T-helper 1 cell treated with Interleukin-12 subunit alpha and Interleukin-12 subunit beta and Interleukin-4 antibody, amounts not matched to agents 30 μg/mL and 1 μg/mL, for 36 hours (primary cell): ENCODE results near the gene WNT9A.
"Not testable (repeated sequence)": the region's sequence is repeated elsewhere in the genome, so short reads cannot be mapped to it uniquely, and the experiment has no call there.

ENCODE experiments used
- H3K27ac Mint-ChIP-seq: one replicate; pipeline ENCODE4 v1.8.0; 2021; ENCODE audit warnings: mild to moderate bottlenecking, mixed read lengths
- H3K27me3 Mint-ChIP-seq: one replicate; pipeline ENCODE4 v1.8.0; 2021; ENCODE audit warnings: low read depth, mixed read lengths
- H3K36me3 Mint-ChIP-seq: one replicate; pipeline ENCODE4 v1.8.0; 2021; ENCODE audit warnings: low read depth, mixed read lengths
- H3K4me1 Mint-ChIP-seq: one replicate; pipeline ENCODE4 v1.8.0; 2021; ENCODE audit warnings: low read depth, mixed read lengths
- H3K4me3 Mint-ChIP-seq: one replicate; pipeline ENCODE4 v1.8.0; 2021; ENCODE audit warnings: mild to moderate bottlenecking, moderate library complexity, mixed read lengths
- H3K9me3 Mint-ChIP-seq: one replicate; pipeline ENCODE4 v1.8.0; 2021; ENCODE audit warnings: mixed read lengths

WNT9A gene, protein sequence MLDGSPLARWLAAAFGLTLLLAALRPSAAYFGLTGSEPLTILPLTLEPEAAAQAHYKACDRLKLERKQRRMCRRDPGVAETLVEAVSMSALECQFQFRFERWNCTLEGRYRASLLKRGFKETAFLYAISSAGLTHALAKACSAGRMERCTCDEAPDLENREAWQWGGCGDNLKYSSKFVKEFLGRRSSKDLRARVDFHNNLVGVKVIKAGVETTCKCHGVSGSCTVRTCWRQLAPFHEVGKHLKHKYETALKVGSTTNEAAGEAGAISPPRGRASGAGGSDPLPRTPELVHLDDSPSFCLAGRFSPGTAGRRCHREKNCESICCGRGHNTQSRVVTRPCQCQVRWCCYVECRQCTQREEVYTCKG

DNA sequence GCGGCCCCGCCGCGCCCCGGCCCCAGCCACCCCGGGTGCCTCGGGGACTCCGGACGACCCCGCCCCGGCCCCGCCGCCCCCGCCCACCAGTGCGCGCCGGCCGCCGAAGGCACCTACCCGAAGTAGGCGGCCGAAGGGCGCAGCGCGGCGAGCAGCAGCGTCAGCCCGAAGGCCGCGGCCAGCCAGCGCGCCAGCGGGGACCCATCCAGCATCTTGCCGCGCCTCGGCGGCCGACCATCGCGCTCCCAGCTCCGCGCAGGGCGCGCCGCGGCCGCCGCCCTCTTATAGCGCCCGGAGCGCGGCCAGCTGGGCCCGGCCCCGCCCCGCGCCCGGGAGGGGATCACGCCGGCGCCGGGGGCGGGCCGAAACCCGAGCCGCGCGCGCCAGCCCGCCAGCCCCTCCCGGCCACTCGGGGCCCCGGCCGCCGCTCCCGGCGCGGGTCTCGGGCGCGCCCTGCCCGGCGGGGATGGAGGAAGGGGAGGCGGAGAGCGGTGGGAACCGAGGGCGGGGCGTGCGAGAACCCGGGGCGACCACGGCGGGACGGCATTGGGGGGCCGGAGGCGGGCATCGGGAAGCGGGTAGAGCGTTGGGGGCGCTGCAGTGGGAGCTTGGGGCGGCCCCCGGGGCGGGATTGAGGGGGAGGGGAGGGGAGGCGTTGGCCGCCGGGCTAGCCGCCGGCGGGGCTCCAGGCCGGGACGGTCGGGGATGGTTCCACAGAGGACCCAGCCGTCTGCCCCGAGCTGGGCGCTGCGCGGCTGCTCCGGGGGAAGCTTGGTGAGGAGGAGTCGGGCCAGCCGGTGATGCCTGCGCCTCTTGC, at the start of gene WNT9A:
TSS of gene WNT9A (minus strand) at position 257 of the 817 bp plus-strand sequence. CDS start at position 212, 45 bp downstream.
- Mint-ChIP-seq H3K27ac (no peak within 1 kb of the TSS), H3K9me3 (no peaks in the 10 kb centered on the region), H3K27me3 (peaks cover 41% of the 10 kb centered on the region), H3K36me3 (no peaks in the 10 kb centered on the region), H3K4me3 (peak within 1 kb of the TSS; percentile 60), H3K4me1 (peaks cover 5% of the 10 kb centered on the region)

DNA sequence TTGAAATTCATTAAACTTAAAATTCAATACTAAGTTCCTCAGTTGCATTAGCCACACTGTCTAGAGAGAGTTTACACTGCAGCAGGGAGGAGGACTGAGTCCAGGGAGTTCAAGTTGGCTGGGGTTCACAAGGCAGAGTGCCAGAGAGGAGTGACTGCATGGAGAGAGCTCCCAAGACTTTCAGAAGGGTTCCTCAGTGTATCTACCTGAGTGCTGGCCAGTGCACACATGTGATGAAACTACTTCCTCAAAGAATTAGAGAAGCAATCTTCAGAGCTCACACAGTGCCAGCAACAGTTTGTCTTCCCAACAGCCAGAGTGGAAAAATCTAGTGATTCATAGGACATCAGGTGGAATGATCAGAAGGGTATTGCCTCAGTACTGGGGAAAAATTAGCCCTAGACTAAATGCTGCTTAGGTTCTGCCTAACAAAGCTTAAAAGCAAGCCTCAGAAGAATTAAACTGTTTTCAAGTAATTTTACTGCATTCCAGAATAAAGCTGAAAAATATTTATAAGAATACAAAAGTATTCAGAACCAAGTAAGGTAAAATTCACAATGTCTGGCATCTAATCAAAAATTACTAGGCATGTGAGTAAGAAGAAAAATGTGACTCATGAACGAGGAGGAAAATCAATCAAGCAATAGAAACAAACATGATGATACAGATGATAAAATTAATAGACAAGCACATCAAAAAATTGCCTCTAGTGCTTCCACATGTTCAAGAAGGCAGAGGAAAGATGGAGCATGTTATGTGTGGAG, 48.6 kb upstream of the WNT9A start:
- Mint-ChIP-seq H3K4me1 (no peaks in the 10 kb centered on the region), H3K27ac (no peak overlapping the region), H3K4me3 (no peak overlapping the region), H3K36me3 (no peaks in the 10 kb centered on the region), H3K27me3 (peaks cover 13% of the 10 kb centered on the region), H3K9me3 (peaks cover 15% of the 10 kb centered on the region)

DNA sequence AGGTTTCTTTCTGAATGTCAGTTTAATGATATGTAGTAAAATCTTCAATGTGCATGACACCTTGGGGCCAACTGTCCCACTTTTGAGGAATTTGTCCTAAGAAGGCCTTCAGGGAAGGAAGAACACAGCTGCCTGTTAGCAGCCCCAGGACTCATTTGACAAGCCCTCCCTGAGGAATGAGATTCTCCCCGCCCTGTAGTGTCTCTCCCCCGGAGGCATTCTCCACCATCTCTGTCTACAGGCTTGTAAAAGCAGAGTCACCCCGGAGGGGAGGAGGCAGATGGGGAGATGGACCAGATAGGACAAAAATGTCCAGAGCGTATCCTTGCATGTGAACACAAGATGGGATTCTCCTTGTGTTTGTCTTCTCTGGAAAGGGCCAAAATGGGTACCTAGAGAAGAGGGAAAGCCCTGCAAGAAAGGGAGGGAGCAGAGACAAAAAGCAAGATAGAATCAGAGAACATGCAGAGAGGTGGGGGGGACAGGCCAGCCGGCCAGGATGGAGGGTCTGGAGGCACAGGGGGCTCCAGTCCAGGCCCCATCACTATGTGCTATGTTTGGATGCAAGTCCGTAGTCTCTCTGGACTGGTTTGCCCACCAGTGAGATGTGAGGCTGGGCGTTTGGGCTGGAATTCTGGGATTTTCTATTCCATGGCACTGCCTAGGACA, 47.0 kb upstream of the WNT9A start:
- Mint-ChIP-seq H3K4me1 (no peaks in the 10 kb centered on the region), H3K27ac (no peak overlapping the region), H3K4me3 (no peak overlapping the region), H3K9me3 (peaks cover 15% of the 10 kb centered on the region), H3K36me3 (no peaks in the 10 kb centered on the region), H3K27me3 (peaks cover 18% of the 10 kb centered on the region)

DNA sequence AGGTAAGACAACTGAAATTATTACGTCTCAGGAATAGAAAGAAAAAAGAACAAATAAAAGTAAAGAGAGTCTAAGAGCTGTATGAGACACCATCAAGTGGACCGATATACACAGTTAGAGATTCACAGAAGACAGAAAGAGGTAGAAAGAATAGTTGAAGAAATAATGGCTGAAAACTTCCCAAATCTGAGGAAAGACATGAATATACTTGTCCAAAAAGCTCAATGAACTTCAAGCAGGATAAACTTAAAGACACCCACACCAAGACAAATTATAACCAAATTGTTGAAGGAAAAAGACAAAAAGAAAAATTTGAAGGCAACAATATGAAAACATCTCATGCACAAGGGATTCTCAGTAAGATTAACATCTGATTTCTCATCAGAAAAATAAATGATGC, 39.4 kb upstream of the WNT9A start:
- Mint-ChIP-seq H3K27ac (no peak overlapping the region), H3K4me1 (no peaks in the 10 kb centered on the region), H3K4me3 (no peak overlapping the region), H3K27me3 (peaks cover 24% of the 10 kb centered on the region), H3K9me3 (no peaks in the 10 kb centered on the region), H3K36me3 (no peaks in the 10 kb centered on the region)

DNA sequence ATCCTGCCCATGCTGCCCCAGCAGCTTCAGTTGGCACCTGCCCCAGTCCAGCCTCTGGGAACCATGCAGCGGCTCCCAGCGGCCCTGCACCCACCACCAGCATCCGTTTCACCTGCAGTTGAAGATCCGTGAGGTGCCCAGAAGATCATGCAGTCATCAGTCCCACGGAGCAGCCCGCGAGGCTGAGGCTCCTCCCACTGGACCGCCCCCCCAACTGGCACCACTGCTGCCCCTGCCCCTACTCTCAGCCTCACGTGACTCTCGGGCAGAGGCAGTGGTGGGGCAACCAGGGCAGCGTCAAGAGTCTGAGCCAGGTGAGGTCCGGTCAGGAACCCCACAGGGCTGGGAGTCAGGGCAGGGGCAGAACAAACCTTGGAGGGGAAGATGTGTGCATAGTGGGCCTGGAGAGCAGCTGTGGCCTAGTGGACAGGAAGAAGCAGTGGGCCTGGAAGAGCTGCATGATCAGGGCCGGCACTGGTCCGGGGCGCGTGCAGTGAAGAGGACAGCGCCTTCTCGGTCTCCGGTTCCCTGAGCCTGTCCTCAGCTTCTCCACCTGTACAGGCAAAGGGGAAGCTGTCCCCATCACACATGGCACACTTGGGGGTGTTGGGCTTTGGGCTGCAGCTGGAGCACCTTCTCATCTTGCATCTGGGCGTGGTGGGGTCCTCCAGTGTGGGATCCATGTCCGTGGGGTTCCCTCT, 28.0 kb upstream of the WNT9A start:
- H3K4me3 Mint-ChIP-seq, H3K9me3 Mint-ChIP-seq, H3K4me1 Mint-ChIP-seq, H3K27ac Mint-ChIP-seq, H3K27me3 Mint-ChIP-seq, H3K36me3 Mint-ChIP-seq: not testable (repeated sequence)

DNA sequence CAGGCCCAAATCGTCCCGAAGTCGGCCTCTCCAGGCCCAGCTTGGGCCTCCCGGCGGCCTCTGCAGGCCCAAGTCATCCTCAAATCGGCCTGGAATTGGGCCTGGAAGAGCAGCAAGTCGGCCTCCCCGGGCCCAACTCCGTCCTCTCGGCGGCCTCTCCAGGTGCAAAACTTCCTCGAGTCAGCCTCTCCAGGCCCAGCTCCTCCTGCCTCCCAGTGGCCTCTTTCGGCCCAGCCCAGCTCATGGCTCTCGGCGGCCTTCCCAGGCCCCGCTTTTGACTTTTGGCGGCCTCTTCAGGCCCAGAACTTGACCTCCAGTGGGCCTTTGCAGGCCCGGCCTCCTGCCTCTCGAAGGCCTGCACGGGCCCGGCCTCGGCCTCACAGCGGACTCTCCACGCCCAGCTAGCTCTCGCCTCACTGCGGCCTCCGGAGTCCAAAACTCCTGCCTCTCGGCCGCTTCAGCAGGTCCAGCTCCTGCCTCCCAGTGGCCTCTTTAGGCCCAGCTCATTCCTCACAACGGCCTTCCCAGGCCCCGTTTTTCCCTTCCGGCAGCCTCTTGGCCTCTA, 26.1 kb upstream of the WNT9A start:
- H3K36me3 Mint-ChIP-seq, H3K9me3 Mint-ChIP-seq, H3K4me1 Mint-ChIP-seq, H3K27me3 Mint-ChIP-seq, H3K27ac Mint-ChIP-seq, H3K4me3 Mint-ChIP-seq: not testable (repeated sequence)

GRCh38 chr1:227972843-227973374, 25.2 kb upstream of the WNT9A start:
- H3K4me1 Mint-ChIP-seq, H3K36me3 Mint-ChIP-seq, H3K9me3 Mint-ChIP-seq, H3K27ac Mint-ChIP-seq, H3K27me3 Mint-ChIP-seq, H3K4me3 Mint-ChIP-seq: not testable (repeated sequence)

DNA sequence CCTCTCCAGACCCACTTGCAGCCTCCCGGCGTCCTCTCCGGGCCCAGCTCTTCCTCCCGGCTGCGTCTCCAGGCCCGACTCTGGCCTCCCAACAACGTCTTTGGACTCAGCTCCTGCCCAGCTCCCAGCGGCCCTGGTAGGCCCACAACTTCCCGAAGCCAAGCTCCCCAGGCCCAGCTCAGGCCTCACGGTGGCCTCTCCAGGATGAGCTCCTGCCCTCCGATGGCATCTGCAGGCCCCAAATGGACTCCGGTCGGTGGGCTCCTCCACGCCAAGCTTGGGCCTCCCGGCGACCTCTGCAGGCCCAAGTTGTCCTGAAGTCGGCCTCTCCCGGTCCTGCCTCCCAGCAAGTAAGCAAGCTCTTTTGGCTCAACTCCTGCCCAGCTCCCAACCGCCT, 24.5 kb upstream of the WNT9A start:
- H3K36me3 Mint-ChIP-seq, H3K9me3 Mint-ChIP-seq, H3K4me1 Mint-ChIP-seq, H3K27ac Mint-ChIP-seq, H3K27me3 Mint-ChIP-seq, H3K4me3 Mint-ChIP-seq: not testable (repeated sequence)

DNA sequence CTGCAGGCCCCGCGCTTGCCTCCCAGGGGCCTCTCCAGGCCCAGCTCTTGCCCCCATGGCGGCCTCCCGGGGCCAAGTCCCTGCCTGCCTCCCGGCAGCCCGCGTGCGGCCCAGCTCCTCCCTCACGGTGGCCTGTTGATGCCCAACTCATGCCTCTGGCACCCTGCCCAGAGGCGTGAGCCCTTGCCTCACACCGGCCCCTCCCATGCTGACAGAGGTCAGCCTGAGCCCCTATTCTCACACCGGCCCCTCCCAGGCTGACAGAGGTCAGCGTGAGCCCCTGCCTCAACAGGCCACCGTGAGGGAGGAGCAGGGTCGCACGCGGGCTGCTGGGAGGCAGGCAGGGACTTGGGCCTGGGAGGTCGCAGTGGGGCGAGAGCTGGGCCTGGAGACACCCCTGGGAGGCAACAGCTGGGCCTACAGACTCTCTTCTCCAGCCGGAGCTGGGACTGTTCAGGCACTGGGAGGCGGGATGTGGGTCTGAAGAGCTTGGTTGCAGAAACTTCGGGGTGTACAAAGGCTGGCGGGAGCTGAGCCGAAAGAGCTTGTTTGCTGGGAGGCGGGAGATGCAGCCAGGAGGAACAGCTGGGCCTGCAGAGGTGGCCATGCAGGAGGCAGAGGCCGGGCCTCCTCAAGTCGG, 24.0 kb upstream of the WNT9A start:
- not testable (repeated sequence) for H3K27me3 Mint-ChIP-seq, H3K4me1 Mint-ChIP-seq, H3K4me3 Mint-ChIP-seq, H3K9me3 Mint-ChIP-seq, H3K27ac Mint-ChIP-seq, H3K36me3 Mint-ChIP-seq

DNA sequence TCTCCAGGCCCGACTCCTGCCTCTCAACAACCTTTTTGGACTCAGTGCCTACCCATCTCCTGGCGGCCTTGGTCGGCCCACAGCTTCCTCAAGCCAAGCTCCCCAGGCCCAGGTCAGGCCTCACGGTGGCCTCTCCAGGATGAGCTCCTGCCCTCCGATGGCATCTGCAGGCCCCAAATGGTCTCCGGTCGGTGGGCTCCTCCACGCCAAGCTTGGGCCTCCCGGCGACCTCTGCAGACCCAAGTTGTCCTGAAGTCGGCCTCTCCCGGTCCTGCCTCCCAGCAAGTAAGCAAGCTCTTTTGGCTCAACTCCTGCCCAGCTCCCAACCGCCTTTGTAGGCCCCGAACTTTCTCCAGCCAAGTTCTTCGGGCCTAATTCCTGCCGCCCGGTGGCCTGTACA, 23.5 kb upstream of the WNT9A start:
- not testable (repeated sequence) for H3K27me3 Mint-ChIP-seq, H3K4me3 Mint-ChIP-seq, H3K27ac Mint-ChIP-seq, H3K36me3 Mint-ChIP-seq, H3K4me1 Mint-ChIP-seq, H3K9me3 Mint-ChIP-seq

- not testable (repeated sequence) for H3K4me3 Mint-ChIP-seq
Measured at GRCh38 chr1:227970076-227970995, 22.6 kb upstream of the WNT9A start.

GRCh38 chr1:227967815-227968214, 20.1 kb upstream of the WNT9A start:
- not testable (repeated sequence) for H3K27me3 Mint-ChIP-seq, H3K4me1 Mint-ChIP-seq, H3K36me3 Mint-ChIP-seq, H3K4me3 Mint-ChIP-seq, H3K27ac Mint-ChIP-seq, H3K9me3 Mint-ChIP-seq

More at GRCh38 chr1:227970076-227970995, 22.6 kb upstream of the WNT9A start:
- H3K36me3 Mint-ChIP-seq, H3K27me3 Mint-ChIP-seq, H3K27ac Mint-ChIP-seq, H3K9me3 Mint-ChIP-seq, H3K4me1 Mint-ChIP-seq: not testable (repeated sequence)
